Measurements from ENCODE around the gene KLHL25.

DNA sequence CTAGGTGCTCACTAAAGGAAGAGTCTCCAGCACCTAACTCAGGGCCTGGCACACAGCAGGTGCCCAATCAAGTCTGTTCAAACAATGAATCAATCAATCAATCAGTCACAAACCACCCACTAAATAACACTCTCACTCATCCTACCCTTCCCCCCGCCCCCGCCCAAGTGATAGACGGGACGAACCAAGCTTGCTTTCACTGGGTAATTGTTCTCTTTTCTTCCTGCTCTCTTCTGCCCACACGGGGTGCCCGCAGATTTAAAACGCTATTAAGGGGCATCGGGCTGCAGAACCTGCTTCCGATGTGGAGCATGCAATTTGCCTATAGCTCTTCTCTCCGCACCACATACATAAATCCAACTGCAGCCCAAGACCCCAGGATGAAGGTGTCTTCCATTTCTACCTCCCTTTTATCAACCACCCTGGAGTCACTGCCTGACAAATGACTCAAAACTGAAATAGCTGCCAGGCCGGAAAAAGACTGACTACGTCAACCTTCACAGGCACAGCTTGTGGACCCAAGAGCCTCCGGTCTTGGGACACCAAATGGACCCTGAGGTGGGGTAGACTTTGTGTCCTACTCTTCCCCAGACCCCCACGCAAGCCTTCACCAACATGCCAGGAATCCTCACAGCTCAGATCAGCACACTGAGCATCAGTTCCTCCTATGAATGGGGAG, 1.7 kb downstream of the KLHL25 start:
- no peak for TF ChIP-seq SP1 (IDR thresholded peaks at IDR 0.05; ENCODE audit: low read depth, low read length)
- TF ChIP-seq, protein P1, sequence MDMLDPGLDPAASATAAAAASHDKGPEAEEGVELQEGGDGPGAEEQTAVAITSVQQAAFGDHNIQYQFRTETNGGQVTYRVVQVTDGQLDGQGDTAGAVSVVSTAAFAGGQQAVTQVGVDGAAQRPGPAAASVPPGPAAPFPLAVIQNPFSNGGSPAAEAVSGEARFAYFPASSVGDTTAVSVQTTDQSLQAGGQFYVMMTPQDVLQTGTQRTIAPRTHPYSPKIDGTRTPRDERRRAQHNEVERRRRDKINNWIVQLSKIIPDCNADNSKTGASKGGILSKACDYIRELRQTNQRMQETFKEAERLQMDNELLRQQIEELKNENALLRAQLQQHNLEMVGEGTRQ (IDR thresholded peaks at IDR 0.05; ENCODE audit: low read length), result no peak
- no peak for TF ChIP-seq ZNF274 (IDR thresholded peaks at IDR 0.05; ENCODE audit: borderline replicate concordance, extremely low read depth, low read length)
- TF ChIP-seq, protein P2, sequence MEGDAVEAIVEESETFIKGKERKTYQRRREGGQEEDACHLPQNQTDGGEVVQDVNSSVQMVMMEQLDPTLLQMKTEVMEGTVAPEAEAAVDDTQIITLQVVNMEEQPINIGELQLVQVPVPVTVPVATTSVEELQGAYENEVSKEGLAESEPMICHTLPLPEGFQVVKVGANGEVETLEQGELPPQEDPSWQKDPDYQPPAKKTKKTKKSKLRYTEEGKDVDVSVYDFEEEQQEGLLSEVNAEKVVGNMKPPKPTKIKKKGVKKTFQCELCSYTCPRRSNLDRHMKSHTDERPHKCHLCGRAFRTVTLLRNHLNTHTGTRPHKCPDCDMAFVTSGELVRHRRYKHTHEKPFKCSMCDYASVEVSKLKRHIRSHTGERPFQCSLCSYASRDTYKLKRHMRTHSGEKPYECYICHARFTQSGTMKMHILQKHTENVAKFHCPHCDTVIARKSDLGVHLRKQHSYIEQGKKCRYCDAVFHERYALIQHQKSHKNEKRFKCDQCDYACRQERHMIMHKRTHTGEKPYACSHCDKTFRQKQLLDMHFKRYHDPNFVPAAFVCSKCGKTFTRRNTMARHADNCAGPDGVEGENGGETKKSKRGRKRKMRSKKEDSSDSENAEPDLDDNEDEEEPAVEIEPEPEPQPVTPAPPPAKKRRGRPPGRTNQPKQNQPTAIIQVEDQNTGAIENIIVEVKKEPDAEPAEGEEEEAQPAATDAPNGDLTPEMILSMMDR (IDR thresholded peaks at IDR 0.05; ENCODE audit: control extremely low read depth in 1 of 3, insufficient read depth in 1 of 3, low read depth in 1 of 3, low read length in 3 of 3), result no peak
- no peak for TF ChIP-seq SIN3A (conservative IDR thresholded peaks at IDR 0.05 in 1 of 2, IDR thresholded peaks at IDR 0.05 in 1 of 2; ENCODE audit: low read depth in 1 of 2, low read length in 2 of 2)
- TF ChIP-seq MAFK (IDR thresholded peaks at IDR 0.05; ENCODE audit: low read depth, low read length), result no peak
